HEK293T (cell line): ENCODE measurements around the gene WBP1L.

Experiments used
- ELF4 ChIP-seq: fragments of 450-650 bp; IDR thresholded peaks from 2 replicates; pipeline ENCODE4 v1.6.1; 2017; ENCODE audit warnings: antibody characterized with exemption
- FOXA1 ChIP-seq: fragments of 450-650 bp; IDR thresholded peaks from 2 replicates; pipeline ENCODE4 v1.6.1; 2016; ENCODE audit warnings: mild to moderate bottlenecking
- FOXK2 ChIP-seq: fragments of 450-650 bp; IDR thresholded peaks from 2 replicates; pipeline ENCODE4 v1.6.1; 2016; ENCODE audit warnings: mild to moderate bottlenecking
- FOXM1 ChIP-seq: fragments of 450-650 bp; IDR thresholded peaks from 2 replicates; pipeline ENCODE4 v1.6.1; 2017; ENCODE audit warnings: mild to moderate bottlenecking, borderline replicate concordance
- HDGF ChIP-seq: fragments of 450-650 bp; IDR thresholded peaks from 2 replicates; pipeline ENCODE4 v1.6.1; 2017; ENCODE audit warnings: antibody characterized with exemption, borderline replicate concordance
- PKNOX1 ChIP-seq: fragments of 450-650 bp; IDR thresholded peaks from 2 replicates; pipeline ENCODE4 v1.6.1; 2016

GRCh38 chr10:102738692-102739121 lies 5.0 kb upstream of the WBP1L start:
- TF ChIP-seq PKNOX1 (no peak), FOXA1 (no peak), FOXK2 (no peak), FOXM1 (no peak), ELF4 (no peak), HDGF (no peak)
